NCI-H2081 treated with DMSO at 0.1 percent for 48 hours (cell line): Measurements from ENCODE around the gene MYCN.
"Not testable (repeated sequence)": the region's sequence is repeated elsewhere in the genome, so short reads cannot be mapped to it uniquely, and the experiment has no call there.

Experiments used
- DNase-seq: peaks from one replicate; lab custom pipeline; 2025; lab: John Stamatoyannopoulos, UW

MYCN gene

DNA sequence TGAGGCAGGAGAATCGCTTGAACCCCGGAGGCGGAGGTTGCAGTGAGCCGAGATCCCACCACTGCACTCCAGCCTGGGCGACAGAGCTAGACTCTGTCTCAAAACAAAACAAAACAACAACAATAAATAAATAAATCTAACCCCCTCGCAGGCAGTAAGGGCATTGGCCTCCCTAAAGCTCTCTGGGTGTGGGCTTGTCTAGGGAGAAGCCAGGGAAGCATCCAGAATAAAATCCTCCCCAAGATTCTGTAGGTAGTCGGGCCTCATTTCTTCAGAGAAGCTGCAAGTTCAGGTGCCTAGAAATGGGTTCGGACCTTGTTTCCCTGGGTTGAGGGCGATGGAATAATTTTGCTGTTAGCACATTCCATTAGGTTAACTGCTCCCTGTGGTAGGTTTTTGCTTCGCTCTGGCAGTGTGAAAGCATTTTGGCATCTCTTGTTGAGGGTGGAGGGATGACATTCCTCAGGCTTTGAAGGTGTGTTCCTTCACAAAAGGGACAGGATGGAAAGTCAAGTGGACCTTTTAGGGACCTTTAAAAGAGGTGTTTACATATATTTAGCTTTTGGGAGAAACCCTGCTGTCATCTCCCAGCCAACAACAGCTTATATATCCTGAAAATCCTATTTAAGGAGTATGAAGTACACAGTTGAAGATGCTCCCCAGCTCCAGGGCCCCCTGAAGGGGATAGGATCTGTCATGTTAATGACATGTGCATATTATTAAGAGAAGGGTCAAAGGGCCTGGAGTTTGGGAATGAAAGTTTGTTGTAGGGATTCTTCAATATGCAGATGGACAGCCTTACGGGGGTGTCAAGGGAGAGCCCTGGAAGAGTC lies 17.7 kb downstream of the MYCN start:
- no peak for DNase-seq

DNA sequence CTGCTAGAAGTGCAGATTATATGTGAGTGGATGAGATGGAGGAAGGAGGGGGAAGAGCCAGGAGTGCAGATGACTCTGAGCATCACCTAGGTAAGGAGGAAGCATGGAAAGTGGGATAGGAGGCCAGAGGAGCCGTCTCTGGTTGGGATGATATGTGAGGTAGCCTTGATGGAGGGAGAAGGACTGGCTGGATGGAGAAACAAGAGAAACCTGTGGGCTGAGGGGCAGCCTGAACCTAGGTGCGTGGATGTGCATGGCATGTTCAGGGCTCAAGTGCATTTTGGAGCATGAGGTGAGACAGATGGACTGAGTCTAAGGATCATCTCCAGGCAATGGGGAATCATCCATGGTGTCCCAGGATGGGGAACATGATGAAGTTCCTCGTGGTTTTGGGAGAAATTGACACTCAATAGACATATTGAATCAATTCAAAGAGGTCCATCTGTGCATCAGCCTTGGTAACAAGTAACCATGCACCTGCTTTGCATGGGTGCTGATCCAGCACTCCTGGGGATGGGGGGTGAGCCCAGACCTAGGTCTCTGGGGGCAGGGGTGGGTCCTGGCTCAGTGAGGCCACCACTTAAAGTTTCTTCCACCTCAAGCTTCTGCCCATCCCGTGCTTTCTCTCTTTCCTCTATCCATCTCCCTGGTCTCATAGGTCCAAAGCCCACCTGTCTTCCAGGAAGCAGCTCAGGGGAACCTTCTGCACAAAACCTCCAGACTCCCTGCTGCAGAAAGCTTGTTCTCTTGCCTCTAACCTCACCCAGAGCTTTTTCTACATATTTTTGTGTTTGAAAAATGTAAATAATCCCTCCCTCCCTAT lies 19.2 kb downstream of the MYCN start:
- DNase-seq, result no peak

DNA sequence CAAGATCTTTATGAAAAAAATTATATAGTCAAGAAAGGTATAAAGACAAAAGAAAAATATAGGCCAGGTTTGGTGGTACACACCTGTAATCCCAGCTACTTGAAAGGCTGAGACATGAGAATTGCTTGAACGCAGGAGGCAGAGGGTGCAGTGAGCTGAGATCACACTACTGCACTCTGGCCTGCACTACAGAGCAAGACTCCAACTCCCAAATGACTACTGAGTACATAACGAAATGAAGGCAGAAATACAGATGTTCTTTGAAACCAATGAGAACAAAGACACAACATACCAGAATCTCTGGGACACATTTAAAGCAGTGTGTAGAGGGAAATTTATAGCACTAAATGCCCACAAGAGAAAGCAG lies 19.8 kb downstream of the MYCN start:
- not testable (repeated sequence) for DNase-seq

DNA sequence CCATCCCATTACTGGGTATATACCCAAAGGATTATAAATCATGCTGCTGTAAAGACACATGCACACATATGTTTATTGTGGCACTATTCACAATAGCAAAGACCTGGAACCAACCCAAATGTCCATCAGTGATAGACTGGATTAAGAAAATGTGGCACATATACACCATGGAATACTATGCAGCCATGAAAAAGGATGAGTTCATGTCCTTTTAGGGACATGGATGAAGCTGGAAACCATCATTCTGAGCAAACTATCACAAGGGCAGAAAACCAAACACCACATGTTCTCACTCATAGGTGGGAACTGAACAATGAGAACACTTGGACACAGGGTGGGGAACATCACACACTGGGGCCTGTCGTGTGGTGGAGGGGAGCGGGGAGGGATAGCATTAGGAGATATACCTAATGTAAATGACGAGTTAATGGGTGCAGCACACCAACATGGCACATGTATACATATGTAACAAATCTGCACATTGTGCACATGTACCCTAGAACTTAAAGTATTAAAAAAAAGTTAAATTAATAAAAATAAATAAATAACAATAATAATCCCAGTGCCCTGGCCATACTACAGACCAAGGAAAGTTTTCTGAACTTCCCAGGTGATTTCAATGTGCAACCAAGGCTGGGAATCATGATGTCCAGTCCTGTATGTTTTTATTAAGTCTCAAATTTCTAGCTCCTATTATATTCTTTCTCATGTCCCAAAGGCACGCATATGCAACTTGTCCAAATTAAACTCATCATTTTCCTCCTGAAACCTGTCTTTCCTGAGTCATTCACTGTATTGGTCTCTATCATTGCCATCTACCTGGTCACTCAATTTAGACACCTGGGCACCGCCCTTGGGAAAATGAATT lies 23.0 kb downstream of the MYCN start:
- not testable (repeated sequence) for DNase-seq

DNA sequence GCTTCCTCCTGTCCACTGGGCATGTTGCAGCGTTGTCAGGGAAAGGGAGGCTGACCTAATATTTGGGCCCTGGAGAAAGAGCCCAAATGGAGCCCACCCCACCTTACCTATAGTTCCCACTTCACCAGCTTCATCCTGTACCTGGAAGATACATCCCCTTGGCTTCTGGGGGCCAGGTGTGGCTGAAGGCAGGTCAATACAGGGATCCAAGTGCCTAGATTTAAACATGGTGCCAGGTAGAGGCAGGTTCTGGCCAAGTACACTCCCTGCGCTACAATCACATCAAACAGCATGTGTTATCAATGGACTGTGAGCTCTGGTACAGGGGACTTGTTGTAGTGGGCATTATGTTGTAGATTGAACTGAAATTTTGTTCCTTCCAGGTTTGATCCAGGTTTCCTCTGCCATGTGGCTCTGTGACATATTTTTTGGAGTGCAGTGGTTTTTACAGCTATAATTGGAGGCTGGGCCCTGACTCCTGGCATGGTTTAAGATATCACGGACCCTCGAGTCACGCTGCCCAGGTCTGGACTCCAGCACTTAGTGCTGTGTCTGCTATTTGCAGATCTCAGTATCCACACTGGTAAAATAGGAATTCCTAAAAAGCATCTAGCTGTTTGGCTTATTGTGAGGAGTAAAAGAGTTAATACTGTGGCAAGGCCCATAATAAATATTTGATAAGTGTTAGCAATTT lies 23.8 kb downstream of the MYCN start:
- no peak for DNase-seq

DNA sequence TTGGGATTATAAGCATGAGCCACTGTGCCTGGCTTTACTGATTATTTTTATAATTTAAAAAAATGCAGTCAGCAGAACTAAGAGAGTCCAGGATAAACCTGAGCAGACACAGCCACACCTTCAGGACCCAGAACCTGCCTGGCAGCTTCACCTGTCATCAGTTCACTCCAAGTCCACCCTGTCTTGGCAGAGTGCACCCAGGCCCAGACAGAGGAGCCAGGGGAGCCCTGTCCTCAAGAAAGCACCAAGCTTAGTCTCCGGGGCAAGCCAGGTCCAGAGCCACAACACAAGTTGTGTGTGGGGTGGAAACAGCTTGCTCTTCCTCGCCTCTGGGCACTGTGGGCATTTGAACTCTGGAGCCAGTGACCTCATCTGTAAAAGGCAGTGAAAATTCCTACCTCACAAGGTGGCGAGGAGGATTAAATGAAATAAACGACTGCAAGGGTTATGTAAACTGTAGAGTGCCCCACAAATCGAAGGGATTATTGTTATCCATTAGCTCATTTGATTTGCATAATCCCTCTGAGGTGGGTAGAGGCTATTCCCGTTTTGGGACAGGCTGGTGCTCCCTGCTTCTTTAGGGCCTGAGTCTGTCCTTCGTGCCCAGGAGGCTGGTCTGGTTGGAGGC lies 24.7 kb downstream of the MYCN start:
- no peak for DNase-seq

DNA sequence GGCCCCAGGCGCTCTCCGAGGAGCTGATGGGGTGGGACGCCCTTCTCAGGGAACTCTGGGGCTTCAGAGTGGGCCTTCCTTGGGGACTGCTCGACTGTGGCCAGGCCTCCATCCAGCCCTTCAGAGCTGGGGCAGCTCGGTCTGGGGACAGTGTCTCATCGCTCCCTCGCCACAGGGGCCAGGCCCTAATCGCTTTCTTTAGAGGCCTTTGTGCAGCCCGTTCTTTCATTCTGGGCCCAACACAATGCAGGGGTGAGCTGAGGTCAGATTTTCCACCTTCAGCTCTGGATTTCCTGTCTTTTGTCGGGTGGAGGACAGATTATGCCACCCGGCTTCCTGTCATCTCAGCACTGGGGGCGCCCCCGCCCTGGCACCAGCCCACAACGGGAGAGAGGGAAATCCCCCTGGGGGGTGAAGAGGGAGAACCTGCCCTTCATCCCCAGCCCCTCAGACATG lies 25.2 kb downstream of the MYCN start:
- no peak for DNase-seq

DNA sequence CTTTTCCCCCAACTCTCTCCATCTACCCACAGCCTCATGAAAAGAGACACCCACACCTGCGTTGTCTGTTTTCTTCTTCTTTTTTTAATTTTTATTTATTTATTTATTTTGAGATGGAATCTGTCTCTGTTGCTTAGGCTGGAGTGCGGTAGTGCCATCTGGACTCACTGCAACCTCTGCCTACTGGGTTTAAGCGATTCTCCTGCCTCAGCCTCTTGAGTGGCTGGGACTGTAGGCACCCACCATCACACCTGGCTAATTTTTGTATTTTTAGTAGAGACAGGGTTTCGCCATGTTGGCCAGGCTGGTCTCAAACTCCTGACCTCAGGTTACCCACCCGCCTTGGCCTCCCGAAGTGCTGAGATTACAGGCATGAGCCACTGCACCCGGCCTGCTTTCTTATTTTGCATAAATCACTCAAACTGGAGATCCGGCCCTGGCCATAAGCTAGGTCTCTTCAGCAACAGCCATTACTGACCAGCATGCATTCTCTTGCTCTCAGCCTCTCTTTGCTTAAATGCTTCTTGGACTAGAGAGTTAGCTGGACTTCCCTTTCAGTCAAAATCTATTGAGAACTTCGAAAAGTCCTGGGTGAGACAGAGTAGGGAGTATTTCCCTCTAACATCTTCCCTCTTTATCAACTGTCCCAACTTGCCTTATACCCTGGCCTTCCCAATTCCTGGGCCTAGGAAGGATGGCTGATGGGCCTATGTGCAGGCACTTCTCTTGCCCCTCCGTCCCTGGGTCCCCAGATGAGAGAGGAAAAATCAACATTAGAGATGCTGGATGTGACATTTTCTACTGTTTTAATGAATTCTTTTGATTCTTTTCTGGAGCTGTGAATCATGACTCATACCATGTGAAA lies 27.3 kb downstream of the MYCN start:
- no peak for DNase-seq

DNA sequence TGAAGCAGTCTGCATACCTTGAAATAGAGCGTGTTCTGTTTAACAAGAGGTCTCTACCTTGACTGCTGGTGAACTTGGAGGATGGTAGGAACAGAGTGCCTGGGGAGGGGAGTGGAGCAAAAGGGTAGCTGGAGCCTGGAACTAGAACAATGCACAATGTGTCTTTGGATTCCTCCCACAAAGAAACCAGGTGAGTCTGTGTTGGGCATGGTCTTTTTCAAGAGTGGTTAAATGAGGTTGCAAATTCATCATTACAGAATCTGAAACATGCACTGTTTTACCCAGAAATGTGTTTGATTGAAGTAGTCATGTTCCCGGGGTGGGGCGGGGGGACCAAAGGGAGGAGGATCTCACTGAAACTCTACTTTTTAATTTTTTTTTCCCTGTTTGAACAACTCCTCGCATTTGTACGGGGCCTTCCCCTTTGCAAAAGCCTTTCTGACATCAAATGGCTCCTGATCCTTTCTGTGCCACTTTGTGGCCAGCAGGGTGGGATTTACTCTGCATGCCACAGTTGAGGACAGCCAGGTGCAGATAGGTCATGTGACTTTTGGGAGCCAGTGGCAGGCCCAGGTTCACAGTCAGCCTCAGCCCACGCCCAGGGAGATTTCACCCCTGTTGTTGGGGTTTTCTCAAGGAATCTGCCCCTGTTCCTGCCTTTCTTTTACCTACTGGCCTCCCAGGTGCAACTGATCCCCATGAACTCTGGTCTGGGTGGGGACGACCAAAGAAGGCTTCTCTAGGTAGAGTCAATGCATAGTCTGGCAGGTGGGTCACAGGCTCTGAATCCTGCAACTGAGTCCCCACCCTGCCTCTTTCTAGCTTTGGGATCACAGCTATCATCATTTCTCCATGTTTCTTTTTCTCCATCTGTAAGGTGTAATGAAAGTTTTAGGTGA lies 28.2 kb downstream of the MYCN start:
- no peak for DNase-seq

DNA sequence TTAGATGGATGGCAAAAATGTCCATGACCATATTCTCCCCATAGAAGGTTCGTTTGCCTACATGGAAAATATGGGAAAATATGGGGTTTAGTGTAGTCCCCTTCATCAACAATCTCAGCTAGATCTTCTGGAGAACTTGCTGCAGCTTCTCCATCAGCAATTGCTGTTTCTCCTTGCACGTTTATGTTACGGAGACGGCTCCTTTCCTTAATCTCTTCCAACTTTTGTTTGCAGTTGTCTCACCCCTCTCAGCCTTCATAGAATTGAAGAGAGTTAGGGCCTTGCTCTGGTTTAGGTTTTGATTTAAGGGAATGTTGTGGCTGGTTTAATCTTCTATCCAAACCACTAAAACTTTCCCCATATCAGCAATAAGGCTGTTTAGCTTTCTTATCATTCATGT lies 28.9 kb downstream of the MYCN start:
- DNase-seq, result no peak

DNA sequence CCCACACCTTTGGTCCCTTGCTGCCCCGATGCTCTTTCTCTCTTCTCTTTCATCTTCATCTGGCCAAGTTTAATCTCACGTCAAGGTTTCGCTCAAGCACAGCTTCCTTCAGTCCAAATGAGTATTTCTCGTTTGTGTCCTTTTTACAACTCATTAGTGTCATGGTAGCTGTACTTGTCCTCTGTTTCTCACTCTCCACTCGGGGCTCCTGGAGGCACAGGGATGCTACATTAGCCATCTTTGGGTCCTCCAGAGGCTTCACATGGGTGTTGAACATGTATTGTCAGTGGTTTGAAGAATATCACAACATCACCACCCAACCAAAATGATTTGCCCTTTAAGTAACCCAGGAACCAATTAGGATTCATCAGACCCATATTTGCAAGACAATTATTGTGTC lies 30.4 kb downstream of the MYCN start:
- no peak for DNase-seq

DNA sequence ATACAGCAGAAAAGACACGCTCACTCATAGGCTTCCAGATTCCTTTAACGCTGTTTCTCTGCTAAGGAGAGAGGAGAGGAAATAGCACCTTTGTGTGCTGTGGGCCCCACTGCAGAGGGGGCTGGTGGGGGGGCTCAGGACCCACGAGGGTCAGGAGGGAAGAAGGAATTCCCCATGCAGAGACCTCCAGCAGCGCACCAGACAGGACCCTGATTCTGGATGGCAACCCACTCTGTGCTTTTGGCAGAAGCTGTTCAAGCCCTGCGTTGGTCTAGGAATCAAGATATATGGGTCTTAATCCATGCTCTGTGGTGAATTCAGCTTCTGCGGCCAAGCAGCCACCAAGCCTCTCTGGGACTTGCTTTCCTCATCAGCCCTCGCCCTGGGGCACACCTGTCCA lies 31.0 kb downstream of the MYCN start:
- no peak for DNase-seq

DNA sequence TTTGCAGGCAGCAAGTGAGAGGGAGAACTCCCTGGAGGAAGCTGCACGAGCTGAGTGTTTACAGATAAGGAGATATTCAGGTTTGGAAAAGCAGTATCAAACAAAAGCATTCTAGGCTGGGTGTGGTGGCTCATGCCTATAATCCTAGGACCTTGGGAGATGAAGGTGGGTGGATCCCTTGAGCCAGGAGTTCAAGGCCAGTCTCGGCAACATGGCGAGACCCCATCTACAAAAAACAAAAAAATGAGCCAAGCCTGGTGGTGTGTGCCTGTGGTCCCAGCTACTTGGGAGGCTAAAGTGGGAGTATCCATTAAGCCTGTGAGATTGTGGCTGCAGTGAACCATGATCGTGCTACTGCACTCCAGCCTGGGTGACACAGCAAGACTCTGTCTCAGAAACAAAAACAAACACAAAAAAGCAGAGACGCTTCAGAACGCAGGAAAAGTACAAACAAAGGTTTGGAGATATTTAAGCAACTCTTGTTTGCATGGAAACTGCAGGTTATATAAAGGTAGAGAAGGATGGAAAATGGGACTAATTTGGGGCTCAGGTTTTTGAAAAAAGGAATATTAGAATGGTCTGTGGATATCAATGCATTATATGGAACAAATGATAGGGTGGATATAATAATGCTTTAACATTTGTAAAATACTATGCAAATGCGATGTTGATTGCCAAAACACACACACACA lies 31.6 kb downstream of the MYCN start:
- DNase-seq, result no peak

DNA sequence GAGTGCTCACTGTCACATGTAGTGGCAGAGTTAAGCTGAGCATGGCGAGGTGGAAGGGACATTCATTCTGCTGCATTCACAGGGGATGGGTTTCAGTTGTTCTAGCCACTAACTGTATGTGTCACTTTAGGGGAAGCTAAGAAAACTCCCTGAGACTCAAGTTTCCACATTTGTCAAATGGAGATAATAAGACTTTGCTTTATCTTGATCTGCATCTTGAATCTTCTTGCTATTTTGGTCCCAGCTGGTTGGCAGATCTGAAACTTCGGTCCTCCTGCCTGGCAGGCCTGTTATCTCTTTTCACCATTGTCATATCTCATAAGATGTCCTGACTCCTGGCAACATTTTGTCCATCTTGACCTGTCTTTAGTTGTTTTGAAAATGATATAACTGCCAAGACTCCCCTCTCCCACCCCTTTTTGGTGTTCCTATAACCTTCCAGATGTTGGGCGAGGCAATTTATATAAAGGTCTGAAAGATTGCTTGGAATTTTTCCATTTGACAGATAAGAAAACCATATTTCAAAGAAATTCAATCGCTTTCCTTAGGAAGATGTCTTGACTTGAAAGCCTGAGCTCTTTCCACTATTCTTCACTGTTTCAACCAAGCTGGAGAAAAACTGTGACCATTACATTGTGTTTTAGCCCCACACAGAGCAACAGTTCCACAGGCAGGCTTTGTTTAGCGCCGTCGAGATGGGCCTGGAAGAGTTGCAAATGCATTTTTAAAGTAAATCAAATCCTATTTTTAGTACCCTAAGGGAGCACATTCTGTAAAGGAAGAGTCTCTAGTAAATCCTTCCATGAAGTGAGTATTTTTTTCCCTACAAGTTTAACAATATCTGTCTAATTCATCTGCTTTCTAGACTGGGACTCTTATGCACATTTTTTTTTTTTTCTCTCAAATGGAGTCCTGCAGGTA lies 33.4 kb downstream of the MYCN start:
- no peak for DNase-seq

DNA sequence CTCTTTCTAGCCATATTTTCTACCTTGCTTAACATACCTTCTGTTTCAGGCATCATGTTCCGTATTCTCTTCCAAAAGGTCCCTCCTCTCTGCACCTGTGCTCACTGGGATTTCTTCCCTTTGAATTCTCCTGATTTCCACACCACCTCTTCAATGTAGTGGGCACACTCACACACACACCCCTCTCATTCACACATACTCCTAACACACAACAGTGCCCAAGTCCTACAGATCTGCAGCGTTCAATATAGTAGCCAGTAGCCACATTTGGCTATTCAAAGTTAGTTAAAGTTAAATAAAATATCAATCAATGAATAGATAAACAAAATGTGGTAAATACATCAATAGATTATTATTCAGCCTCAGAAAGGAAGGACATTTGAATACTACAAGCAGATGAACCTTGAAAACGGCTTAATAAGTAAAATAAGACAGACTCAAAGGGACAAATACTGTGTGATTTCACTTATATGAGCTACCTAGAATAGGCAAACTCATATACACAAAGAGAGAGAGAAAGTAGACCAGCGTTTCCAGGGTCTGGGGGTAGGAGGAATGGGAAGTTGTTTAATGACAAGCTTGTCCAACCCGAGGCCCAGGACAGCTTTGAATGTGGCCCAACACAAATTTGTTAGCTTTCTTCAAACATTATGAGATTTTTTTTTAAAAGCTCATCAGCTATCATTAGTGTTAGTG lies 34.4 kb downstream of the MYCN start:
- DNase-seq, result no peak

DNA sequence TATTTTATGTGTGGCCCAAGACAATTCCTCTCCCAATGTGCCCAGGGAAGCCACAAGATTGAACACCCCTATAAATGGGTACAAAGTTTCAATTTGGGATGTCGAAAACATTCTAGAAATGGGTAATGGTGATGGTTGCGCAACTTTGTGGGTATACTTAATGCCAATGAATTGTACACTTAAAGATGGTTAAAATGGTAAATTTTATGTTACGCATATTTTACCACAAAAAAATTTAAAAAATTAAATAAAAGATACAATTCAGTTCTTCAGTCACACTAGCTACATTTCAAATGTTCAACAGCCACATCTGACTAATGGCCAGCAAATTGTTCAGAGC lies 34.9 kb downstream of the MYCN start:
- no peak for DNase-seq

DNA sequence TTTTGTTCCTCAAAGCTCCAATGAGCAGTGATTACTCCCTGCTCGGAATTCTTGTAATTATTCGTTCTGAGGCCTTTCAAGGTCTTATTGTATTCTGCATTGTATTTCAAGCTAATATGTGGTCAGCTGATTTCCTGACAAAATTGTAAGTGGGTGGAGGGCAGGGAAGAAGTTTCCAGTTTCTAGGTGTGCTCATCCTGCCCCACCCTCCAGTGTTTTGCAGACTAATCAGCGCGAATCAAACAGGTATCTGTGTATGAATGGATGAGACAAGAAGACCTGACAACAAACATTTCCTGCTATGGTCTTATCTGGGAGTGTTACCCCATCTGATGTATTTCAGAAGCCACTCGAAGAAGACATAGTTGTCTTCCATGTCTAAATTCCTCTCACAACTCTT lies 35.3 kb downstream of the MYCN start:
- DNase-seq, result no peak
